HG03432 (cell line): ENCODE data around the gene NCKAP5L.

Experiments
- ATAC-seq: cut with Tn5 transposase; IDR thresholded peaks from one replicate; pipeline ENCODE4 v1.9.1; 2021; ENCODE audit warnings: mild to moderate bottlenecking, moderate library complexity; ENCODE audit not compliant: unreplicated experiment

The NCKAP5L gene

GRCh38 chr12:49741882-49742620 is 86.2 kb downstream of the NCKAP5L start:
- ATAC-seq, result peak; percentile 68
